HG03280 (cell line): Measurements from ENCODE around the gene UBE2I.

Experiments used
- ATAC-seq: cut with Tn5 transposase; IDR thresholded peaks from one replicate; pipeline ENCODE4 v1.9.1; 2021; ENCODE audit warnings: mild to moderate bottlenecking, moderate library complexity; ENCODE audit not compliant: unreplicated experiment

The UBE2I gene

GRCh38 chr16:1341495-1342420 lies 32.3 kb downstream of the UBE2I start:
- no peak for ATAC-seq

- ATAC-seq, result peak; percentile 85
Measured at GRCh38 chr16:1342526-1343427, 33.3 kb downstream of the UBE2I start.

- no peak for ATAC-seq
Measured at GRCh38 chr16:1343428-1344242, 34.2 kb downstream of the UBE2I start.

DNA sequence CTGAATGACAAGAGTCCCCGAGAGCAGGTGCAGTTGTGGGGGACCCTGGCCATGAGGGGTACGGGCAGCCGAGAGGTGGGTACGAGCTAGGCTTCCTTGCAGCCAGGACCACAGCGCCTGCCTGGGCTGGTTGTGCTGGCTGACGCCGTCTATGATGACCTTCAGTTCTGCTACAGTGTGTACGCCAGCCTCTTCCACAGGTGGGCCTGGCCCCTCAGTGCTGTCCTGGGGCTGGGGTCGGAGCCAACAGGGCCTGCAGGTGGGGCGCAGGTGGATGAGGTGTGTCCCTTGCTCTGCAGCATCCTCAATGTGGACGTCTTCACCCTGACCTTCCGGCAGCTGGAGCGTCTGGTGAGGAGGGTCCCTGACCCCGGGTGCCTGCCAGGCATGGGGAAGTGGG lies 35.1 kb downstream of the UBE2I start:
- no peak for ATAC-seq

GRCh38 chr16:1345087-1345486 lies 35.7 kb downstream of the UBE2I start:
- ATAC-seq, result no peak

DNA sequence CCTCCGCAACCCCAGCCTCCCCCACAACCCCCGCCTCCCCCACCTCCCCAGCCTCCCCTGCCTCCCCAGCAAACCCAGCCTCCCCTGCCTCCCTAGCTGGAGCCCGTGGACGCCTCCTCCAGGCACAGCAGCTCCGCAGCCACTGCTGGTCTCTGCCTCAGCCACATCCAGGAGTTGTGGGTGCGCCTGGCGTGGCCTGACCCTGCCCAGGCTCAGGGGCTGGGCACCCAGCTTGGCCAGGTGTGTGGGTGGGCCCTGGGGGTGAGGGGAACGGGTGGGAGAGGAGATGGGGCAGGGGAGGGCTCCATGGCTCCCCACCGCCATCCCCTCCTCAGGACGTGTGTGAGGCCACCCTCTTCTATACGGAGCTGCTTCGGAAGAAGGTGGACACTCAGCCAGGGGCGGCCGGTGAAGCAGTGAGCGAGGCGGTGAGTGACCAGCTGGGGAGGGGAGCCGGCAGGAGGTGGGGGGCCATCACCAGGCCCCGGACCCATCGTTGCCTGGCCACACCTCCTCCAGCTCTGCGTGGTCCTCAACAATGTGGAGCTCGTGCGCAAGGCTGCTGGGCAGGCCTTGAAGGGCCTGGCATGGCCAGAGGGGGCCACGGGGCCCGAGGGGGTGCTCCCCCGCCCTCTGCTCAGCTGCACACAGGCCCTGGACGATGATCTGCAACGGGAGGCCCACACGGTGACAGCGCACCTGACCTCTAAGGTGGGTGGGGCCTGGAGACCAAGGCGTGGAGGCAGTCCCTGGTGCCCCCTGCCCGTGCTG lies 36.4 kb downstream of the UBE2I start:
- no peak for ATAC-seq

GRCh38 chr16:1346422-1347285 lies 37.2 kb downstream of the UBE2I start:
- no peak for ATAC-seq

DNA sequence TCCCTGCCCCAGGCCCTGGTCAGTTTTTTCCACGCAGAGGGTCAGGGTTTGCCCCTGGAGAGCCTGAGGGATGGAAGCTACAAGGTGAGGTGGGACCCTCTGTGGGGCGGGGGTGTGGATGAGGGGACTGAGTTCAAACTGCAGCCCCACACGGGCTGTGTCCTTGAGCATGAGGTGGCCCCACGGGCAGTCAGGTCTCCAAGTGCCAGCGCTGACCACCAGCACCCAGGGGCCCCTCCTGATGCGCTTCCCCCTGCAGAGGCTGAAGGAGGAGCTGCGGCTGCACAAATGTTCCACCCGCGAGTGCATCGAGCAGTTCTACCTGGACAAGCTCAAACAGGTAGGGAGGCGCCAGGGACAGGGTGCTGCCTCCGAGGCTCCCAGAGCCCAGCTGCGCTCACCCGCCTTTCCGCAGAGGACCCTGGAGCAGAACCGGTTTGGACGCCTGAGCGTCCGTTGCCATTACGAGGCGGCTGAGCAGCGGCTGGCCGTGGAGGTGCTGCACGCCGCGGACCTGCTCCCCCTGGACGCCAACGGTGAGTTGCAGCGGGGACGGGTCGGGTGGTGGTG lies 37.9 kb downstream of the UBE2I start:
- no peak for ATAC-seq

GRCh38 chr16:1347962-1348361 lies 38.5 kb downstream of the UBE2I start:
- ATAC-seq, result no peak

DNA sequence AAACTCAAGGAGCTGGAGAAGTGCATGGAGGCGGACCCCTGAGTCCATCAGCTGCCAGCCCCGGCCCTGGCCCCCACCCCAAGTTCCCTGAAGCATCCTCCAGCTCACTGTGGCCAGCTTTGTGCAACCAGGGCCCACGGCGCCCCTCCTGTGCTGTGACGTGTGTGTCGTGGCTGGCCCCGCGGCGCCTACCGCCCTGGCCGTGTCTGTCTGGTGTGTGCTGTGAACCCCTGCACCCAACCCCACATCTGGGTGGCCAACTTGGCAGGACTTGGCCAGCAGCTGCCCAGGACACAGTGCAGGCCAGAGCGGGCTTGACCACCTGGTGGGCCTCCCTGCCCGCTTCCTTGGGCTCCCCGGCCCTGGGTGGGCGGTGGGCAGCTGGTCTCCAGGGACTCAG lies 39.0 kb downstream of the UBE2I start:
- ATAC-seq, result no peak

- no peak for ATAC-seq
Measured at GRCh38 chr16:1348926-1349325, 39.5 kb downstream of the UBE2I start.

- no peak for ATAC-seq
Measured at GRCh38 chr16:1349351-1349750, 39.9 kb downstream of the UBE2I start.

DNA sequence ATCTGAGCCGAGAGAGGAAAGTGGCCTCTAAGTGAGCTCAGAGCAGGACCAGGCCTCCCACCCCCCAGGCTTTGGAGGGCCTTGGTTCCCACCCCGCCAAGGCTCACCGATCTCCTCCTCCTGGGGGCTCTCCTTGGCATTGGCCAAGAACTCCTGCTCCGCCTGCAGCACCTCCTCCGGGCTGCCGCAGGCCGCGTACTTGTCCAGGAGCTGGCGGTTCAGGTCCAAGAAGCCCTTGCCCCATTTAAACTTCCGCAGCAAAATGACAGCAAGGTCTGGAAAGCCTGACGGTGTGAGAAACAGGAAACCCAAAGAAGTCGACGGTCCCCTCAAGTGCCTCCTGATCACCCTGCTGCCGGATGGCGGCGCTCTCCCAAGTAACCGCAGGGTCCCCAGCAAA lies 40.5 kb downstream of the UBE2I start:
- ATAC-seq, result no peak

GRCh38 chr16:1350691-1351090 lies 41.3 kb downstream of the UBE2I start:
- no peak for ATAC-seq

DNA sequence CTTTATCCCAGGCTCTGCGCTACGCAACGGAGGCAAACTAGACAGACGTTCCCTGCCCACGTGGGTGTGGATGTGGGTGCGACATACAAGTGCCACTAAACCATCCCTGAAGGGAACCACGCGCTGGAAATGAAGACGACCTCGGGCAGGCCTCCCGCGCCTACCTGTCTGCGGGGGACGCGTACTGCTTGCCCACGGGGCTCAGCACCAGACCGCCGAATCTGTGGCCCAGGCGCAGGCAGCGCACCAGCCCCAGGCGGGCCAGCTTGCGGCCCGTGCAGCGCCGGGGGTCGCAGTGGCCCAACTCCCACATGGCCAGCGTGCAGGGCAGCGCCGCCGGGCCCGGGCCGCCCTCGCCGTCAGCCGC lies 41.8 kb downstream of the UBE2I start:
- ATAC-seq, result peak; percentile 19

- peak; percentile 75 for ATAC-seq
Measured at GRCh38 chr16:1351582-1352362, 42.3 kb downstream of the UBE2I start, which contains the start of the genes GNPTG and TSR3. Gene GNPTG (plus strand): TSS chr16:1351931. CDS start chr16:1351966, 35 bp downstream. Gene TSR3 (minus strand): TSS chr16:1351878. CDS start chr16:1351804, 74 bp downstream.

DNA sequence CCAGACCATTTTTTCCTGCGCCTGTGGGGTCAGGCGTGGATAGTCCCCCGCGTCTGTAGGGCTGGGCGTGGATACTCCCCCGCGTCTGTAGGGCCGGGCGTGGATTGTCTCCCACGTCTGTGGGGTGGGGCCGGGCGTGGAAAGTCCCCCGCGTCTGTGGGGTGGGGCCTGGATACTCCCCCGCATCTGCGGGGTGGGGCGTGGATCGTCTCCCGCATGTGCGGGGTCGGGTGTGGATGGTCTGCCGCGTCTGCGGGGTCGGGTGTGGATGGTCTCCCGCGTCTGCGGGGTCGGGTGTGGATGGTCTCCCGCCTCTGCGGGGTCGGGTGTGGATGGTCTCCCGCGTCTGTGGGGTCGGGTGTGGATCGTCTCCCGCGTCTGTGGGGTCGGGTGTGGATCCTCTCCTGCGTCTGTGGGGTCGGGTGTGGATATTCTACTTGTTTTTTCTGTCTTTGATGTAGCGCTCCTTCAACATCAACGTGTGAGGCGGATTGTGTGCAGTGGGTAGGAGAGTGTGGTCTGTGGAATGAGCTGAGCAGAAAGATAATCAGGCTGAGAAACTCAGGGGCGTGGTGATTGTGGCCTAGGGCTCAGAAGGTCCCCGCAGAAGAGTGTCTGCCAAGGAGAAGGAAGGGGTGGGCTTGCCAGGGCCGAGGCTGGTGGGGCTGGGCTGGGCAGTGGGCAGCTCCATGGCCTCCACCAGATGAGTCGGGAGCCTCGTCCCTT lies 45.5 kb downstream of the UBE2I start:
- ATAC-seq, result no peak
